NCI-H446 (cell line): ENCODE data around the gene EDEM3.
"Not testable (repeated sequence)": the region's sequence is repeated elsewhere in the genome, so short reads cannot be mapped to it uniquely, and the experiment has no call there.

Experiments
- DNase-seq, 2 experiments: peaks; one replicate each; lab custom pipeline; 2025; lab: John Stamatoyannopoulos, UW

EDEM3 gene

GRCh38 chr1:184768467-184768866, 13.8 kb upstream of the EDEM3 start:
- DNase-seq: no peak

- no peak for DNase-seq
Measured at GRCh38 chr1:184767591-184767990, 12.9 kb upstream of the EDEM3 start.

DNA sequence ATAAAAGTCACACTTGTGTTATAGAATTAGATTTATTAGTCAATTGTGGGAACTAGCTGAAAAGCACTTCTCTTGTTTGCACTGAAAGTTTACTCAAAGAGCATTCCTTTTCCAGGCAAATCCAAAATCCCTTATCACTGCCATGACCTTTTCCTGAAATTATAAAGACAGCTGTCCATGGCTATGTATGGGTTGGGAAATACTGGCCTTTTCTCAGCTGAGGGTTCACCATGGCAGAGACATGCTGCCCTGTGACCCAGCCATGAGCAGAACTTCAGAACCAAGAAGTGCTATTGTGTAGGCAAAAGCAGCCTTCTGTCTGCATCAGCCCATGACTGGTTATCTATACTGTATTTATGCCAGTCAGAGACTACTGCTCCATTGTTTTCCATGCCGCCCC, 9.8 kb upstream of the EDEM3 start:
- DNase-seq: no peak

DNA sequence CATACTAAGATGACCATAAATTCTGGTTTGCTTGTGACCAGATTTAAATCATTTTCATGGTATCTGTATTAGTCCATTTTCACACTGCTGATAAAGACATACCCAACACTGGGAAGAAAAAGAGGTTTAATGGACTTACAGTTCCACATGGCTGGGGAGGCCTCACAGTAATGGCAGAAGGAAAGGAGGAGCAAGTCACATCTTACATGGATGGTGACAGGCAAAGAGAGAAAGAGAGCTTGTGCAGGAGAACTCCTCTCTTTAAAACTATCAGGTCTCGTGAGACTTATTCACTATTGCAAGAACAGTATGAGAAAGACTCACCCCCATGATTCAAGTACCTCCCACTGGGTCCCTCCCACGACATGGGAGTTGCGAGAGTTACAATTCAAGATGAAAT, 8.9 kb upstream of the EDEM3 start:
- not testable (repeated sequence) for DNase-seq

GRCh38 chr1:184761969-184762485, 7.4 kb upstream of the EDEM3 start:
- no peak for DNase-seq

GRCh38 chr1:184759651-184760050, 5.0 kb upstream of the EDEM3 start:
- DNase-seq: no peak

- DNase-seq: no peak
Measured at GRCh38 chr1:184759112-184759511, 4.5 kb upstream of the EDEM3 start.

DNA sequence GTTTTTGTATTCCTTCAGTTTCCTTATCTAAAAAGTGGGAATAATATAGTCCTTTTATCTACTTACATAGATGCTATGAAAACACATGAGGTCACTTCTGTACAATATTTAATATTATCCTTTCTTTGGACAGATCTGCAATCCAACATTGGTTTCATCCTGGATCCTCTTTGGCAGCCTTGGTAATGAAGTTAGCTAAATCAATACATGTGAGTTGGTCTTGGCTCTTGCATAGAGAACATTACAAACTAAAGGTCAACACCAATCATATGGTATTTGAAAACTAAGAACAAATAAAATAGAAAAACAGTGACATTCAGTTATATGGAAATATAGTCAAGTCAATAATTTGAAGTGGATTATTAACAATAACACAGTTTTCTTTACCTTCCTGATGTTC, 3.2 kb upstream of the EDEM3 start:
- DNase-seq: no peak

- DNase-seq: no peak
Measured at GRCh38 chr1:184757406-184757805, 2.7 kb upstream of the EDEM3 start.

GRCh38 chr1:184755226-184756065, 788 bp upstream of the EDEM3 start:
- peak; percentile 26 to 46 for DNase-seq

GRCh38 chr1:184753608-184754475, 816 bp downstream of the EDEM3 start:
- no peak for DNase-seq

DNA sequence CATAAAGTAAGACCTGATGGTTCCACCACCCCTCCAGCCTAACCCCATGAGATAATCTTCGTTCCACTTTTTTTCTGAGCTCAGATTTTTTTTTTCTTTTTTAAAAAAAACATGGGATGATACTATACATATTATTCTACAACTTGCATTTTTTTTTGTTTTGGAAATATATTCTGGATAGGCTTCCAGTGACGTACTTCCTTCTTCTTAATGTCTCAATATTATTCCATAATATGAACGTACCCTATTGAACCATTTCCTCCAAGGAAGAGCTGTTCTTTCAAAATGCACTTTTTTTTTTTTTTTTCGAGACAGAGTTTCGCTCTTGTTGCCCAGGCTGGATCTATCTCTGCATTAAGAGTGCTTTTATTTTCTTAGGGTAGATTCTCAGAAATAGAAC, 1.5 kb downstream of the EDEM3 start:
- DNase-seq: no peak

DNA sequence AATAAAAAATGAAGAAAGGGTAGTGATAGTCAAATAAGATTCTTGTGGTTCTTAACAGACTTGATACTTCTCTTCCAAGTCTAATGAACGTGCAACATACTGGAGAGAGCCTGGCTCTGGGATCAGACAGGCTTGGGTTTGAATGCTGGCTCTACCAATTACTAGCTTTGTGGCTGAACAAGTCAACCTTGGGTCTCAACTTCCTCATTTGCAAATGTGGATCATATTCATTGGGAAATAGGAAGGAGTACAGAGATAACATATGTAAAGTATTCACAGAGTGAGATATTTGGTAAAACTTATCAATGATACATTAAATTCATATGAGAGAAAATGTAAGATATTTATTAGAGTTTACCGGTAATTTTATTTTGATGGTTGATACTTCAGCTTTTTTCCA, 2.0 kb downstream of the EDEM3 start:
- DNase-seq: no peak

- DNase-seq: no peak
Measured at GRCh38 chr1:184748740-184749139, 5.9 kb downstream of the EDEM3 start.

DNA sequence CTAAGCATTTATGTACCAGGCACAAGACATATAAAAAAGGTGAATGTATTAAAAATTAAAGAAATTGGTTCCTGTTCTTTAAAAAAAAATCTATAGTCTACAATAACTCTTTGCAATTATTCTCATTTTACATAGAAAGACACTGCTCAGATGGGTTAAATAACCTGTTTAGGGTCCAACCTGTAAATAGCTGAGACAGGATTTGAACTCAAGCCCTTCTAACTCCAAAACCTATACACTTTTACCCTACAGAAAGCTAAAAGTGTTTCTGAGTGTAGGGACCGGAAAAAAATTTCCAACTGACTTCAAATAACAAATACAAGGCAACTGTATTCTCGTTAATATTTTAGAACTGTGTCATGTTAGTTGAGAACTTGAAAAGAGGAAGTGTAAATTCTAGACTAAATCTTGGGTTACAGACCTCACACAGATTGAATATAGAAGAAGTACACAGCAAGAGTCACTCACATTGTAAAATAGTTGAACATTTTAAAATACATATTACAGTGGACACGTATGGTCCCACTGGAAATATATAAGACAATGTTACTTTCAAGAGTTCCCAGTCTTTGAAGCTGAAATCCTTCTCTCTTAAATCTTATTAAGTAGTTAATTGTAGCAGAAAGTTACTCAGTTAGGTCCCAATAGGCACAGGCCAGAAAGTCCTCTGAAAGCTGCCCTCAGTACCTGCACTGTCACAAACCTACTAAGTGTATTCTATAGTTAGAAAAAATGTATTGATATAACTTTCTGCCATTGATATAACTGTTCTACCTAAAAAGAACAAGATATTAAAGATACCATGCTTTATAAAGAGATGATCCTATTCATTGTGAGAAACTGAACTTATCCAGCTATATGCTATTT, 7.3 kb downstream of the EDEM3 start:
- no peak for DNase-seq

- peak in 1 of 2 experiments; percentile 27 for DNase-seq
Measured at GRCh38 chr1:184745929-184746638, 8.6 kb downstream of the EDEM3 start.

DNA sequence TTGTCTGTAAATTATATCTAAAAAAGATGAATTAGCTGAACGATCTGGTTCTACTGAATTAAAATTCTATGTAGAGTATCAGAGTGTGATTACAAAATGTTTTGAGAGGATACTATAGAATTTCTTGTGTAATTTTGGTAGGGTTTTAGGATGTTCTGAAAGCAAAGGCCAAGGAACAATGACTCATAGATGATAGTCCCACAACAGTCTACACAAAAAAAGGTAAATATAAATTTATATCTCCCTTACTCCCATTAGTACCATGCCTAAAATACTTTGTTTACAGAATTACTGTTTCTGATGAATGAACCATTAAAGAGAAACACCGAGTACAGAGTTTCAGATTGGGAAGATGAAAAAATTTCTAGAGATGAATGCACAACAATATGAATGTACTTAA, 9.5 kb downstream of the EDEM3 start:
- DNase-seq: no peak

- no peak for DNase-seq
Measured at GRCh38 chr1:184743062-184743756, 11.4 kb downstream of the EDEM3 start.

- DNase-seq: no peak
Measured at GRCh38 chr1:184740344-184740743, 14.3 kb downstream of the EDEM3 start.

GRCh38 chr1:184739796-184740195, 14.9 kb downstream of the EDEM3 start:
- no peak for DNase-seq

GRCh38 chr1:184739070-184739469, 15.6 kb downstream of the EDEM3 start:
- DNase-seq: no peak
